HEK293 (cell line): ENCODE results near the gene PPP2R1B.

Experiments used
- CTCF ChIA-PET: fragments of 350-600 bp; formaldehyde crosslinking; extraction: SDS; loops from one replicate; lab custom pipeline; 2021; ENCODE audit warnings: antibody characterized with exemption; lab: Yijun Ruan, JAX
- POLR2A ChIA-PET: fragments of 300-600 bp; formaldehyde crosslinking; extraction: SDS; loops from one replicate; lab custom pipeline; 2020; ENCODE audit warnings: antibody characterized with exemption, inconsistent platforms; lab: Yijun Ruan, JAX
- H3K27ac ChIP-seq: fragments of 200-500 bp; sonication (Bioruptor generic); 2 replicates; pipeline ENCODE4 v1.5.1; 2014; ENCODE audit warnings: low read depth, low read length, control low read depth, inconsistent platforms; ENCODE audit errors: extremely low read depth
- H3K36me3 ChIP-seq, 2 experiments: fragments of 200-500 bp in 1 of 2; sonication (Bioruptor generic) in 1 of 2; 1 replicate in 1 of 2; 2 replicates in 1 of 2; pipeline ENCODE4 v1.5.1; 2014 to 2017; ENCODE audit warnings: inconsistent platforms in 2 of 2, low read length in 2 of 2; ENCODE audit not compliant: control insufficient read depth in 2 of 2, insufficient read depth in 1 of 2
- H3K4me1 ChIP-seq: fragments of 200-500 bp; sonication (Bioruptor generic); 2 replicates; pipeline ENCODE4 v1.5.1; 2014; ENCODE audit warnings: mild to moderate bottlenecking, low read length, inconsistent platforms; ENCODE audit not compliant: control insufficient read depth, insufficient read depth
- H3K4me3 ChIP-seq: 2 replicates; pipeline ENCODE4 v1.5.1; 2011; ENCODE audit warnings: low read depth, mild to moderate bottlenecking, control low read depth, low read length, moderate library complexity
- H3K9me3 ChIP-seq: fragments of 200-500 bp; sonication (Bioruptor generic); 2 replicates; pipeline ENCODE4 v1.5.1; 2014; ENCODE audit warnings: low read depth, low read length, inconsistent platforms; ENCODE audit not compliant: control insufficient read depth, insufficient read depth
- KLF7 ChIP-seq: fragments of 450-650 bp; formaldehyde crosslinking; IDR thresholded peaks from 2 replicates; pipeline ENCODE4 v1.5.1; 2016; ENCODE audit warnings: missing biosample characterization, missing genetic modification characterization, borderline replicate concordance
- ZBTB1 ChIP-seq: fragments of 450-650 bp; formaldehyde crosslinking; IDR thresholded peaks from 2 replicates; pipeline ENCODE4 v1.5.1; 2016; ENCODE audit warnings: missing biosample characterization, missing genetic modification characterization
- ZBTB21 ChIP-seq: fragments of 450-650 bp; formaldehyde crosslinking; IDR thresholded peaks from 2 replicates; pipeline ENCODE4 v1.5.1; 2017; ENCODE audit warnings: missing biosample characterization, missing genetic modification characterization
- ZFHX2 ChIP-seq: fragments of 450-650 bp; formaldehyde crosslinking; conservative IDR thresholded peaks from 2 replicates; pipeline ENCODE4 v1.5.1; 2016; ENCODE audit warnings: missing biosample characterization, missing genetic modification characterization
- ZIC2 ChIP-seq: fragments of 450-650 bp; formaldehyde crosslinking; IDR thresholded peaks from 2 replicates; pipeline ENCODE4 v1.5.1; 2016; ENCODE audit warnings: missing biosample characterization, missing genetic modification characterization
- ZNF114 ChIP-seq: fragments of 450-650 bp; formaldehyde crosslinking; IDR thresholded peaks from 2 replicates; pipeline ENCODE4 v1.5.0; 2017; ENCODE audit warnings: missing biosample characterization, missing genetic modification characterization
- ZNF155 ChIP-seq: fragments of 450-650 bp; formaldehyde crosslinking; IDR thresholded peaks from 2 replicates; pipeline ENCODE4 v1.5.1; 2016; ENCODE audit warnings: missing biosample characterization, missing genetic modification characterization
- ZNF18 ChIP-seq: fragments of 450-650 bp; formaldehyde crosslinking; IDR thresholded peaks from 2 replicates; pipeline ENCODE4 v1.5.1; 2016; ENCODE audit warnings: missing biosample characterization, missing genetic modification characterization
- ZNF394 ChIP-seq: fragments of 450-650 bp; formaldehyde crosslinking; IDR thresholded peaks from 2 replicates; pipeline ENCODE4 v1.5.1; 2016; ENCODE audit warnings: missing biosample characterization, missing genetic modification characterization, mild to moderate bottlenecking, moderate library complexity, borderline replicate concordance
- ZNF677 ChIP-seq: fragments of 450-650 bp; IDR thresholded peaks from 2 replicates; pipeline ENCODE4 v1.5.0; 2018; ENCODE audit warnings: missing biosample characterization, mild to moderate bottlenecking, missing genetic modification characterization, moderate library complexity
- ZSCAN4 ChIP-seq: fragments of 450-650 bp; formaldehyde crosslinking; IDR thresholded peaks from 2 replicates; pipeline ENCODE4 v1.5.1; 2017; ENCODE audit warnings: missing biosample characterization, missing genetic modification characterization
- TF ChIP-seq, protein P1 (sequence below): fragments of 450-650 bp; formaldehyde crosslinking; IDR thresholded peaks from 2 replicates; pipeline ENCODE4 v1.5.1; 2016; ENCODE audit warnings: missing biosample characterization, missing genetic modification characterization, borderline replicate concordance
- TF ChIP-seq, protein P2 (sequence below): fragments of 450-650 bp; formaldehyde crosslinking; IDR thresholded peaks from 2 replicates; pipeline ENCODE4 v1.5.1; 2017; ENCODE audit warnings: missing biosample characterization, missing genetic modification characterization
- TF ChIP-seq, protein P3 (sequence below): fragments of 450-650 bp; formaldehyde crosslinking; optimal IDR thresholded peaks from 2 replicates; pipeline ENCODE3; 2016; ENCODE audit warnings: missing biosample characterization, mild to moderate bottlenecking, missing genetic modification characterization

PPP2R1B gene

GRCh38 chr11:111734101-111734953, 31.9 kb downstream of the PPP2R1B start:
- ChIA-PET CTCF (interaction anchor here (0.7 to 1.2 kb wide), 4 partner anchors 31 to 130 kb away, joined by 3 read pairs; no protein-coding TSS in a partner anchor), POLR2A (no interaction called here)
- Histone ChIP-seq H3K4me3 (no peak overlapping the region), H3K4me1 (peaks cover 2% of the 10 kb centered on the region; the same call in 1 of the 2 replicates), H3K36me3 (peaks cover 0 to 17% of the 10 kb centered on the region in 2 experiments; a peak in 1 of 3 replicates), H3K9me3 (no peaks in the 10 kb centered on the region), H3K27ac (no peak overlapping the region)
- TF ChIP-seq, protein P1, sequence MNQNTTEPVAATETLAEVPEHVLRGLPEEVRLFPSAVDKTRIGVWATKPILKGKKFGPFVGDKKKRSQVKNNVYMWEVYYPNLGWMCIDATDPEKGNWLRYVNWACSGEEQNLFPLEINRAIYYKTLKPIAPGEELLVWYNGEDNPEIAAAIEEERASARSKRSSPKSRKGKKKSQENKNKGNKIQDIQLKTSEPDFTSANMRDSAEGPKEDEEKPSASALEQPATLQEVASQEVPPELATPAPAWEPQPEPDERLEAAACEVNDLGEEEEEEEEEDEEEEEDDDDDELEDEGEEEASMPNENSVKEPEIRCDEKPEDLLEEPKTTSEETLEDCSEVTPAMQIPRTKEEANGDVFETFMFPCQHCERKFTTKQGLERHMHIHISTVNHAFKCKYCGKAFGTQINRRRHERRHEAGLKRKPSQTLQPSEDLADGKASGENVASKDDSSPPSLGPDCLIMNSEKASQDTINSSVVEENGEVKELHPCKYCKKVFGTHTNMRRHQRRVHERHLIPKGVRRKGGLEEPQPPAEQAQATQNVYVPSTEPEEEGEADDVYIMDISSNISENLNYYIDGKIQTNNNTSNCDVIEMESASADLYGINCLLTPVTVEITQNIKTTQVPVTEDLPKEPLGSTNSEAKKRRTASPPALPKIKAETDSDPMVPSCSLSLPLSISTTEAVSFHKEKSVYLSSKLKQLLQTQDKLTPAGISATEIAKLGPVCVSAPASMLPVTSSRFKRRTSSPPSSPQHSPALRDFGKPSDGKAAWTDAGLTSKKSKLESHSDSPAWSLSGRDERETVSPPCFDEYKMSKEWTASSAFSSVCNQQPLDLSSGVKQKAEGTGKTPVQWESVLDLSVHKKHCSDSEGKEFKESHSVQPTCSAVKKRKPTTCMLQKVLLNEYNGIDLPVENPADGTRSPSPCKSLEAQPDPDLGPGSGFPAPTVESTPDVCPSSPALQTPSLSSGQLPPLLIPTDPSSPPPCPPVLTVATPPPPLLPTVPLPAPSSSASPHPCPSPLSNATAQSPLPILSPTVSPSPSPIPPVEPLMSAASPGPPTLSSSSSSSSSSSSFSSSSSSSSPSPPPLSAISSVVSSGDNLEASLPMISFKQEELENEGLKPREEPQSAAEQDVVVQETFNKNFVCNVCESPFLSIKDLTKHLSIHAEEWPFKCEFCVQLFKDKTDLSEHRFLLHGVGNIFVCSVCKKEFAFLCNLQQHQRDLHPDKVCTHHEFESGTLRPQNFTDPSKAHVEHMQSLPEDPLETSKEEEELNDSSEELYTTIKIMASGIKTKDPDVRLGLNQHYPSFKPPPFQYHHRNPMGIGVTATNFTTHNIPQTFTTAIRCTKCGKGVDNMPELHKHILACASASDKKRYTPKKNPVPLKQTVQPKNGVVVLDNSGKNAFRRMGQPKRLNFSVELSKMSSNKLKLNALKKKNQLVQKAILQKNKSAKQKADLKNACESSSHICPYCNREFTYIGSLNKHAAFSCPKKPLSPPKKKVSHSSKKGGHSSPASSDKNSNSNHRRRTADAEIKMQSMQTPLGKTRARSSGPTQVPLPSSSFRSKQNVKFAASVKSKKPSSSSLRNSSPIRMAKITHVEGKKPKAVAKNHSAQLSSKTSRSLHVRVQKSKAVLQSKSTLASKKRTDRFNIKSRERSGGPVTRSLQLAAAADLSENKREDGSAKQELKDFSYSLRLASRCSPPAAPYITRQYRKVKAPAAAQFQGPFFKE = no peak
- TF ChIP-seq, protein P2, sequence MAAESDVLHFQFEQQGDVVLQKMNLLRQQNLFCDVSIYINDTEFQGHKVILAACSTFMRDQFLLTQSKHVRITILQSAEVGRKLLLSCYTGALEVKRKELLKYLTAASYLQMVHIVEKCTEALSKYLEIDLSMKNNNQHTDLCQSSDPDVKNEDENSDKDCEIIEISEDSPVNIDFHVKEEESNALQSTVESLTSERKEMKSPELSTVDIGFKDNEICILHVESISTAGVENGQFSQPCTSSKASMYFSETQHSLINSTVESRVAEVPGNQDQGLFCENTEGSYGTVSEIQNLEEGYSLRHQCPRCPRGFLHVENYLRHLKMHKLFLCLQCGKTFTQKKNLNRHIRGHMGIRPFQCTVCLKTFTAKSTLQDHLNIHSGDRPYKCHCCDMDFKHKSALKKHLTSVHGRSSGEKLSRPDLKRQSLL (tag by site-specific recombination) = peak; percentile 96

DNA sequence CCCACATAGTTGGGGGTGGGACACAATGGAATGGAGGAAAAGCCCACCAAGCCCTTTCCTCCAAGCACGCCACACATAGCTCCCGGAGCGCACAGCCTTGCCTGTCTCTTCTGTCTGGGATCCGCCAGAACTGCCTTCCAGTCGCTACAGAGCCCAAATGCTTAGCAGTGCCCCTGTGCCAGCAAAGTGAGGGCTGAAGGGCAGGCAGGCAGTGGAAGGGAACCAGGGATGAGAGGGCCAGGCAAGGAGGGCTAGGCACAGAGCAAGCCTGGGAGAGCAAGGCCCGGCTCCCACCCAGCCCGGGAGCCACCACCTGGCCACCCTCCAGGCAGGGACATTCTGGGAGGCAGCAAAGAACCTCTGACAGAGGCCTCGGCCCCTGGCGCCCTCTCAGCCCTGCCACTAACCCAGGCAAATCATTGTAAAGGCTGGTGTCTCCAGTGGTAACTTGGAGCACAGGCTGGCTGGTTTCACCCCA, 32.5 kb downstream of the PPP2R1B start:
- Histone ChIP-seq H3K4me1 (peaks cover 2% of the 10 kb centered on the region; the same call in 1 of the 2 replicates), H3K36me3 (peaks cover 0 to 16% of the 10 kb centered on the region in 2 experiments; a peak in 1 of 3 replicates), H3K9me3 (no peaks in the 10 kb centered on the region), H3K4me3 (no peak overlapping the region), H3K27ac (no peak overlapping the region)
- TF ChIP-seq ZNF677 (tag by site-specific recombination) = no peak
- TF ChIP-seq ZSCAN4 = no peak
- no peak for TF ChIP-seq ZBTB21
- no peak for TF ChIP-seq KLF7 (tag by site-specific recombination)
- TF ChIP-seq ZNF18 (tag by site-specific recombination) = no peak
- TF ChIP-seq ZNF114 = no peak
- TF ChIP-seq, protein P3, sequence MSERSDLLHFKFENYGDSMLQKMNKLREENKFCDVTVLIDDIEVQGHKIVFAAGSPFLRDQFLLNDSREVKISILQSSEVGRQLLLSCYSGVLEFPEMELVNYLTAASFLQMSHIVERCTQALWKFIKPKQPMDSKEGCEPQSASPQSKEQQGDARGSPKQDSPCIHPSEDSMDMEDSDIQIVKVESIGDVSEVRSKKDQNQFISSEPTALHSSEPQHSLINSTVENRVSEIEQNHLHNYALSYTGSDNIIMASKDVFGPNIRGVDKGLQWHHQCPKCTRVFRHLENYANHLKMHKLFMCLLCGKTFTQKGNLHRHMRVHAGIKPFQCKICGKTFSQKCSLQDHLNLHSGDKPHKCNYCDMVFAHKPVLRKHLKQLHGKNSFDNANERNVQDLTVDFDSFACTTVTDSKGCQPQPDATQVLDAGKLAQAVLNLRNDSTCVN (tag by site-specific recombination) = no peak
- no peak for TF ChIP-seq ZIC2 (tag by site-specific recombination)
- TF ChIP-seq ZBTB1 (tag by site-specific recombination) = no peak
- TF ChIP-seq ZNF394 (tag by site-specific recombination) = no peak
- TF ChIP-seq ZFHX2 = no peak
- no peak for TF ChIP-seq ZNF155 (tag by site-specific recombination)
- CTCF ChIA-PET = interaction anchor here (0.6 to 1.2 kb wide), 3 partner anchors 129 to 434 kb away, joined by 3 to 6 read pairs (median 3); no protein-coding TSS in a partner anchor
- POLR2A ChIA-PET = interaction anchor here (0.6 kb wide), 1 partner anchor 139 kb away, joined by 6 read pairs; no protein-coding TSS in a partner anchor
